IMR-90 (cell line): ENCODE results near the gene SETDB1. TPM values are rescaled to one million over a fixed set of nuclear protein-coding genes. Genes with fewer than 3 reads are reported as not detected.

Experiments used
- ATAC-seq: fragments of 200-7000 bp; cut with Tn5 transposase; 2 replicates; pipeline ENCODE4 v1.9.1; 2020; ENCODE audit warnings: low read depth, mild to moderate bottlenecking, moderate library complexity
- BruUV-seq: library from RNA; stranded (reverse); fragments of 400-500 nt; replicated peaks from 2 replicates; lab custom pipeline; 2021; lab: Mats Ljungman, UMichigan
- CTCF ChIA-PET: fragments of 300-600 bp; formaldehyde crosslinking; extraction: SDS; loops from one replicate; lab custom pipeline; 2021; ENCODE audit warnings: antibody characterized with exemption; lab: Yijun Ruan, JAX
- POLR2A ChIA-PET: fragments of 300-600 bp; sonication (Branson Sonifier 250); formaldehyde crosslinking; loops from one replicate; lab custom pipeline; 2022; ENCODE audit warnings: antibody characterized with exemption; ENCODE audit not compliant: unreplicated experiment; lab: Charles Lee
- DNase-seq: peaks from one replicate; pipeline ENCODE4 v3.0.0; 2013
- H2AFZ ChIP-seq: replicated peaks from 2 replicates; pipeline ENCODE3; 2013; ENCODE audit warnings: low read length, mild to moderate bottlenecking; ENCODE audit not compliant: poor library complexity
- H2AK5ac ChIP-seq: 2 replicates; pipeline ENCODE4 v1.6.1; 2013; ENCODE audit warnings: low read depth, low read length, inconsistent platforms
- H2AK9ac ChIP-seq: replicated peaks from 2 replicates; pipeline ENCODE3; 2013; ENCODE audit warnings: mild to moderate bottlenecking, low read depth, low read length, moderate library complexity; ENCODE audit not compliant: poor library complexity
- H2BK120ac ChIP-seq: 2 replicates; pipeline ENCODE4 v1.6.1; 2013; ENCODE audit warnings: low read depth, low read length, inconsistent platforms
- H2BK15ac ChIP-seq: 3 replicates; pipeline ENCODE4 v1.6.1; 2013; ENCODE audit warnings: low read depth, low read length, inconsistent platforms
- H2BK20ac ChIP-seq: 2 replicates; pipeline ENCODE4 v1.6.1; 2013; ENCODE audit warnings: low read depth, mild to moderate bottlenecking, inconsistent platforms, low read length, moderate library complexity
- H2BK5ac ChIP-seq: 2 replicates; pipeline ENCODE4 v1.6.1; 2013; ENCODE audit warnings: mild to moderate bottlenecking, low read depth, low read length, inconsistent platforms; ENCODE audit not compliant: poor library complexity, severe bottlenecking
- H3K14ac ChIP-seq: replicated peaks from 2 replicates; pipeline ENCODE4 v1.6.1; 2013; ENCODE audit warnings: low read depth, low read length, inconsistent platforms
- H3K18ac ChIP-seq: 2 replicates; pipeline ENCODE4 v1.6.1; 2013; ENCODE audit warnings: low read depth, low read length, control low read depth
- H3K23ac ChIP-seq: 2 replicates; pipeline ENCODE4 v1.6.1; 2013; ENCODE audit warnings: low read depth, low read length, inconsistent platforms
- H3K27ac ChIP-seq: 2 replicates; pipeline ENCODE4 v1.5.1; 2013; ENCODE audit warnings: mild to moderate bottlenecking, control low read depth, low read length; ENCODE audit not compliant: insufficient read depth
- H3K27me3 ChIP-seq: 2 replicates; pipeline ENCODE4 v1.6.1; 2013; ENCODE audit warnings: low read length; ENCODE audit not compliant: control insufficient read depth, insufficient read depth
- H3K36me3 ChIP-seq: 2 replicates; pipeline ENCODE4 v1.6.1; 2013; ENCODE audit warnings: low read length, mixed read lengths; ENCODE audit not compliant: control insufficient read depth, insufficient read depth
- H3K4ac ChIP-seq: 2 replicates; pipeline ENCODE4 v1.6.1; 2013; ENCODE audit warnings: low read depth, low read length, inconsistent platforms
- H3K4me1 ChIP-seq: 2 replicates; pipeline ENCODE4 v1.6.1; 2013; ENCODE audit warnings: low read length, mixed read lengths; ENCODE audit not compliant: control insufficient read depth, insufficient read depth
- H3K4me2 ChIP-seq: 2 replicates; pipeline ENCODE4 v1.6.1; 2013; ENCODE audit warnings: low read depth, mild to moderate bottlenecking, control low read depth, low read length, moderate library complexity
- H3K4me3 ChIP-seq: 2 replicates; pipeline ENCODE4 v1.5.1; 2013; ENCODE audit warnings: low read depth, mild to moderate bottlenecking, control low read depth, low read length, moderate library complexity; ENCODE audit not compliant: insufficient read depth
- H3K56ac ChIP-seq: 2 replicates; pipeline ENCODE4 v1.6.1; 2013; ENCODE audit warnings: low read length, inconsistent platforms; ENCODE audit not compliant: insufficient read depth; ENCODE audit errors: extremely low read depth
- H3K79me1 ChIP-seq, 2 experiments: 2 replicates each; pipeline ENCODE4 v1.6.1; 2013; ENCODE audit warnings: low read length in 2 of 2, inconsistent platforms in 1 of 2, low read depth in 1 of 2
- H3K9ac ChIP-seq: 2 replicates; pipeline ENCODE4 v1.6.1; 2013; ENCODE audit warnings: low read depth, low read length, control low read depth
- H3K9me1 ChIP-seq: 2 replicates; pipeline ENCODE4 v1.6.1; 2013; ENCODE audit warnings: low read length, inconsistent platforms; ENCODE audit not compliant: insufficient read depth
- H3K9me3 ChIP-seq: 2 replicates; pipeline ENCODE4 v1.6.1; 2013; ENCODE audit warnings: low read length; ENCODE audit not compliant: control insufficient read depth, insufficient read depth
- H4K20me1 ChIP-seq: 2 replicates; pipeline ENCODE4 v1.6.1; 2013; ENCODE audit warnings: low read length, inconsistent platforms; ENCODE audit not compliant: insufficient read depth
- H4K5ac ChIP-seq: 2 replicates; pipeline ENCODE4 v1.6.1; 2013; ENCODE audit warnings: mild to moderate bottlenecking, low read depth, low read length, control low read depth
- H4K8ac ChIP-seq, 2 experiments: 2 replicates each; pipeline ENCODE4 v1.6.1; 2013; ENCODE audit warnings: low read depth in 2 of 2, low read length in 2 of 2, control low read depth in 1 of 2, inconsistent platforms in 1 of 2
- H4K91ac ChIP-seq: 2 replicates; pipeline ENCODE4 v1.6.1; 2013; ENCODE audit warnings: low read depth, low read length, inconsistent platforms; ENCODE audit not compliant: insufficient read depth
- CEBPB ChIP-seq: IDR thresholded peaks from 2 replicates; pipeline ENCODE4 v1.6.1; 2012; ENCODE audit warnings: low read depth, low read length, improper control_type of control experiment
- CTCF ChIP-seq: conservative IDR thresholded peaks from 2 replicates; pipeline ENCODE4 v1.5.1; 2012; ENCODE audit warnings: mild to moderate bottlenecking, low read depth, low read length, improper control_type of control experiment
- FOS ChIP-seq: fragments of 150-350 bp; IDR thresholded peaks from 2 replicates; pipeline ENCODE4 v1.6.1; 2016; ENCODE audit warnings: low read depth, low read length
- MAFK ChIP-seq: IDR thresholded peaks from 2 replicates; pipeline ENCODE4 v1.6.1; 2012; ENCODE audit warnings: low read depth, low read length, improper control_type of control experiment
- MAZ ChIP-seq: IDR thresholded peaks from 2 replicates; pipeline ENCODE4 v1.6.1; 2012; ENCODE audit warnings: low read depth, mild to moderate bottlenecking, low read length, improper control_type of control experiment, moderate library complexity, borderline replicate concordance
- NFE2L2 ChIP-seq: fragments of 150-350 bp; IDR thresholded peaks from 2 replicates; pipeline ENCODE4 v1.6.1; 2016; ENCODE audit warnings: low read depth, mild to moderate bottlenecking, low read length
- POLR2A ChIP-seq: IDR thresholded peaks from 2 replicates; pipeline ENCODE4 v1.6.1; 2012; ENCODE audit warnings: mild to moderate bottlenecking, low read depth, low read length
- RCOR1 ChIP-seq: IDR thresholded peaks from 2 replicates; pipeline ENCODE4 v1.6.1; 2012; ENCODE audit warnings: mild to moderate bottlenecking, low read length, improper control_type of control experiment; ENCODE audit not compliant: insufficient replicate concordance
- RFX5 ChIP-seq: IDR thresholded peaks from 2 replicates; pipeline ENCODE4 v1.8.0; 2012; ENCODE audit warnings: low read depth, mild to moderate bottlenecking, low read length, moderate library complexity
- WGBS, 2 experiments: methylation state at CpG; one replicate each; pipeline versions ENCODE4 v1.1.5 to v1.1.7; 2013; ENCODE audit warnings: missing lambda C conversion rate in 2 of 2; ENCODE audit not compliant: insufficient read length in 1 of 2; ENCODE audit errors: extremely low coverage in 2 of 2; 5-methylcytosine and 5-hydroxymethylcytosine counted together
- dilution Hi-C: fragments of 300-500 bp; cut with HindIII; formaldehyde crosslinking; loops from one replicate; pipeline ENCODE4 v1.14.3; 2018; ENCODE audit warnings: low sequenced_read_pairs; ENCODE audit not compliant: unreplicated experiment
- in situ Hi-C: fragments of 300-500 bp; cut with MboI; formaldehyde crosslinking; loops from 3 replicates; pipeline ENCODE4 v1.14.3; 2019; ENCODE audit warnings: low sequenced_read_pairs, inconsistent platforms, mixed read lengths
- intact Hi-C: fragments of 100-400 bp; cut with micrococcal nuclease; formaldehyde crosslinking; loops from 2 replicates; pipeline ENCODE4 v1.10.0; 2022
- polyA plus RNA-seq, 3 experiments: library from polyadenylated mRNA; depleted of rRNA; stranded (reverse); fragments of >200 nt; gene quantifications; 2 replicates each; pipeline ENCODE4 v1.2.3, GENCODE V29; 2012; ENCODE audit warnings: low replicate concordance in 1 of 3
- total RNA-seq: library from RNA; depleted of rRNA; stranded (reverse); fragments of >200 nt; gene quantifications from 2 replicates; pipeline ENCODE4 v1.2.3, GENCODE V29; 2012
- TF ChIP-seq, protein P1 (sequence below): fragments of 150-350 bp; IDR thresholded peaks from 2 replicates; pipeline ENCODE4 v1.6.1; 2017; ENCODE audit warnings: mild to moderate bottlenecking, antibody characterized with exemption, low read length, low read depth

SETDB1 gene
- total and polyA plus RNA-seq, 2 of the 4 experiments (the other 2 are of a cell fraction) = 18.7 to 22.9 TPM

DNA sequence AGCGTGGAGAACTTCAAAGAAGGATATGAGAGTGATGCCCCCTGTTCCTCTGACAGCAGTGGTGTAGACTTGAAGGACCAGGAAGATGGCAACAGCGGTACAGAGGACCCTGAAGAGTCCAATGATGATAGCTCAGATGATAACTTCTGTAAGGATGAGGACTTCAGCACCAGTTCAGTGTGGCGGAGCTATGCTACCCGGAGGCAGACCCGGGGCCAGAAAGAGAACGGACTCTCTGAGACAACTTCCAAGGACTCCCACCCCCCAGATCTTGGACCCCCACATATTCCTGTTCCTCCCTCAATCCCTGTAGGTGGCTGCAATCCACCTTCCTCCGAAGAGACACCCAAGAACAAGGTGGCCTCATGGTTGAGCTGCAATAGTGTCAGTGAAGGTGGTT is 34.5 kb downstream of the SETDB1 start:
- ChIA-PET POLR2A (no interaction called here), CTCF (no interaction called here)
- Histone ChIP-seq H3K56ac (no peak overlapping the region), H4K8ac (no peak overlapping the region), H3K79me1 (peaks cover 0 to 22% of the 10 kb centered on the region in 2 experiments; a peak in 3 of 4 replicates), H4K91ac (no peak overlapping the region), H3K27ac (no peak overlapping the region), H4K5ac (no peak overlapping the region), H3K4ac (no peak overlapping the region), H2AK5ac (no peak overlapping the region), H3K4me2 (no peak overlapping the region), H3K23ac (no peak overlapping the region), H4K20me1 (peaks cover 8% of the 10 kb centered on the region; the same call in 1 of the 2 replicates), H2AK9ac (no peak overlapping the region), H3K27me3 (no peaks in the 10 kb centered on the region), H3K9me1 (no peaks in the 10 kb centered on the region), H3K18ac (no peak overlapping the region), H3K4me1 (no peaks in the 10 kb centered on the region), H2AFZ (no peak overlapping the region), H2BK15ac (no peak overlapping the region), H3K36me3 (peaks cover 62% of the 10 kb centered on the region), H3K9ac (no peak overlapping the region), H2BK5ac (no peak overlapping the region), H3K9me3 (no peaks in the 10 kb centered on the region), H3K14ac (no peak overlapping the region), H2BK20ac (no peak overlapping the region), H2BK120ac (no peak overlapping the region), H3K4me3 (no peak overlapping the region)
- BruUV-seq = no TSS peak
- no peak for ATAC-seq
- in situ Hi-C loops = no loop called here
- intact Hi-C loops = no loop called here
- dilution Hi-C loops = no loop called here
- no peak for DNase-seq
- 100% methylated on average over 2 of the region's 7 CpGs; no CpG with 5 or more reads in 1 of the 2 experiments for WGBS, 2 experiments
- TF ChIP-seq CTCF (no peak), MAZ (no peak), POLR2A (no peak), NFE2L2 (no peak), MAFK (no peak), CEBPB (no peak), RCOR1 (no peak), RFX5 (no peak), FOS (no peak)
- TF ChIP-seq, protein P1, sequence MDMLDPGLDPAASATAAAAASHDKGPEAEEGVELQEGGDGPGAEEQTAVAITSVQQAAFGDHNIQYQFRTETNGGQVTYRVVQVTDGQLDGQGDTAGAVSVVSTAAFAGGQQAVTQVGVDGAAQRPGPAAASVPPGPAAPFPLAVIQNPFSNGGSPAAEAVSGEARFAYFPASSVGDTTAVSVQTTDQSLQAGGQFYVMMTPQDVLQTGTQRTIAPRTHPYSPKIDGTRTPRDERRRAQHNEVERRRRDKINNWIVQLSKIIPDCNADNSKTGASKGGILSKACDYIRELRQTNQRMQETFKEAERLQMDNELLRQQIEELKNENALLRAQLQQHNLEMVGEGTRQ = no peak
